GM10847 (cell line): ENCODE measurements around the gene GOLGA8Q.
"Not testable (repeated sequence)": the region's sequence is repeated elsewhere in the genome, so short reads cannot be mapped to it uniquely, and the experiment has no call there.

Source experiments
- POLR2A ChIP-seq: IDR thresholded peaks from 2 replicates; pipeline ENCODE4 v1.6.1; 2011; ENCODE audit not compliant: insufficient read length; ENCODE audit errors: extremely low read depth

The GOLGA8Q gene, protein sequence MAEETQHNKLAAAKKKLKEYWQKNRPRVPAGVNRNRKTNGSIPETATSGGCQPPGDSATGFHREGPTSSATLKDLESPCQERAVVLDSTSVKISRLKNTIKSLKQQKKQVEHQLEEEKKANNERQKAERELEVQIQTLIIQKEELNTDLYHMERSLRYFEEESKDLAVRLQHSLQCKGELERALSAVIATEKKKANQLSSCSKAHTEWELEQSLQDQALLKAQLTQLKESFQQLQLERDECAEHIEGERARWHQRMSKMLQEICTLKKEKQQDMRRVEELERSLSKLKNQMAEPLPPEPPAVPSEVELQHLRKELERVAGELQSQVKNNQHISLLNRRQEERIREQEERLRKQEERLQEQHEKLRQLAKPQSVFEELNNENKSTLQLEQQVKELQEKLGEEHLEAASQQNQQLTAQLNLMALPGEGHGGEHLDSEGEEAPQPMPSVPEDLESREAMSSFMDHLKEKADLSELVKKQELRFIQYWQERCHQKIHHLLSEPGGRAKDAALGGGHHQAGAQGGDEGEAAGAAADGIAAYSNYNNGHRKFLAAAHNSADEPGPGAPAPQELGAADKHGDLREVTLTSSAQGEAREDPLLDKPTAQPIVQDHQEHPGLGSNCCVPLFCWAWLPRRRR

DNA sequence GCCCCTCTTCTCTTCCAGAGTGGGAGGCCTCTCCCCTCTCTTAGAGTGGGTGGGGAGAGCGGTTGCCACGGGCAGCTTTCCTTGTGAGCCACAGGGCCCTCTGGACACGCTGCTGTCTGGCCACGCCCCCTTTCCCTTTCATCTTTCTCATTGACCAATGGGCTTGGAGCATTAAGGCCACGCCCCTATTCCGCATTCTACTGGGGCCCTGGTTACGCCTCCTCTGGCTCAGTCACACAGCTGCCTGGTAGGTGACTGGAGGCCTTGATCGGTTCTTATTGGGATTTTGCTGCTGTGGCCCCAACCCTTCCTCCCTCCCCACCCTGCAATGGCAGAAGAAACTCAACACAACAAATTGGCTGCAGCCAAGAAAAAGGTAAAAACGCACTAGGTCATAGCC is at the start of gene GOLGA8Q:
TSS of gene GOLGA8Q (plus strand) at position 301 of the 400 bp plus-strand sequence. CDS start at position 329, 28 bp downstream.
- not testable (repeated sequence) for TF ChIP-seq POLR2A

DNA sequence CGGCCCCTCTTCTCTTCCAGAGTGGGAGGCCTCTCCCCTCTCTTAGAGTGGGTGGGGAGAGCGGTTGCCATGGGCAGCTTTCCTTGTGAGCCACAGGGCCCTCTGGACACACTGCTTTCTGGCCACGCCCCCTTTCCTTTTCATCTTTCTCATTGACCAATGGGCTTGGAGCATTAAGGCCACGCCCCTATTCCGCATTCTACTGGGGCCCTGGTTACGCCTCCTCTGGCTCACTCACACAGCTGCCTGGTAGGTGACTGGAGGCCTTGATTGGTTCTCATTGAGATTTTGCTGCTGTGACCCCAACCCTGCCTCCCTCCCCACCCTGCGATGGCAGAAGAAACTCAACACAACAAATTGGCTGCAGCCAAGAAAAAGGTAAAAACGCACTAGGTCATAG is 51.9 kb downstream of the GOLGA8Q start, which contains the start of gene GOLGA8H:
TSS of gene GOLGA8H (plus strand) at position 233 of the 400 bp plus-strand sequence. CDS start at position 331, 98 bp downstream.
- not testable (repeated sequence) for TF ChIP-seq POLR2A
